Uterus (tissue), 2 donors: Measurements from ENCODE around the gene ERGIC1.

ENCODE experiments used
- CTCF ChIP-seq, 4 experiments: fragments of 200-600 bp in 2 of 4; fragments of 450-650 bp in 2 of 4; sonication (generic) in 2 of 4; IDR thresholded peaks; one replicate each; pipeline ENCODE4 v1.5.1; 2016 to 2019; ENCODE audit warnings: antibody characterized with exemption in 4 of 4, mild to moderate bottlenecking in 2 of 4, moderate library complexity in 1 of 4
- POLR2A ChIP-seq, 2 donors: fragments of 450-650 bp; IDR thresholded peaks; one replicate each; pipeline ENCODE4 v1.6.1; 2016; ENCODE audit warnings: antibody characterized with exemption in 2 of 2, mild to moderate bottlenecking in 1 of 2, moderate library complexity in 1 of 2

DNA sequence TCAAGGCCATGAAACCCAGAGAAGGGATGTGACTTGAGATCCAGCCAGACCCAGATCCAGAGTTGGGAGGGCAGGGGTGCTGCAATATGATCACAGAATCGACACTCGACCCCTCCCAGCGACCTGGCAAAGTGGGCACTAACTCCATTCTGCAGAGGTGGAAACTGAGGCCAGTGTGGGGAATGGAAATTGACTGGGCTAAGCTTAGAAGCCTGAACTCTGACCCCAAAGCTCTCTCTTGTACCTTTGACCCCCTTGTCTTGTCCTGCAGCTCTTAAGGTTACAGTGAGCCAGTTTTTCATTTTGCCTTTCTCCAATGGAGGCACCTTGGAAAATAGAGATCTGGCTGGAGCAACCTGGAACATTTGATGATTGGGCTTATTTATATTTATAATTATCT lies 14.5 kb upstream of the ERGIC1 start:
- no peak for TF ChIP-seq CTCF (IDR thresholded peaks at IDR 0.05)
- no peak for TF ChIP-seq POLR2A (IDR thresholded peaks at IDR 0.05)
